ENCODE results near the gene CD44. TPM values are rescaled to one million over a fixed set of nuclear protein-coding genes. Genes with fewer than 3 reads are reported as not detected.

CD44 gene
- total and polyA plus RNA-seq, 10 of the 15 experiments (the other 5 are each of a cell fraction or from before 2014, with no cell fraction given): 57.1 to 293 (median 120) TPM

- Histone ChIP-seq H4K20me1 (ENCODE audit: control insufficient read depth, insufficient read depth) (no peaks in the 10 kb centered on the region), H3K4me2 (ENCODE audit: control insufficient read depth, insufficient read depth) (no peak overlapping the region), H3K27ac (ENCODE audit: control insufficient read depth, insufficient read depth) (no peak overlapping the region), H3K36me3 (ENCODE audit: control insufficient read depth in 2 of 2, insufficient read depth in 2 of 2, low read length in 1 of 2) (no peaks in the 10 kb centered on the region), H3K27me3 (replicated peaks in 1 of 2; ENCODE audit: control insufficient read depth in 2 of 2, insufficient read depth in 2 of 2, low read length in 1 of 2) (no peaks in the 10 kb centered on the region), H3K79me2 (ENCODE audit: control insufficient read depth, insufficient read depth, low read length) (no peaks in the 10 kb centered on the region), H3K9ac (ENCODE audit: control insufficient read depth, insufficient read depth, low read length) (no peak overlapping the region), H3K9me3 (replicated peaks; ENCODE audit: control insufficient read depth, insufficient read depth, low read length) (no peaks in the 10 kb centered on the region), H3K4me1 (ENCODE audit: control insufficient read depth, insufficient read depth, low read length) (peaks cover 11% of the 10 kb centered on the region), H3K4me3 (no peak overlapping the region), H2AFZ (ENCODE audit: control insufficient read depth, low read depth, low read length) (no peak overlapping the region)
- no peak for FAIRE-seq
- no peak for TF ChIP-seq ZNF207 (IDR thresholded peaks at IDR 0.05; ENCODE audit: borderline replicate concordance)
- no peak for TF ChIP-seq SIN3A (IDR thresholded peaks at IDR 0.05; ENCODE audit: low read depth, low read length)
- TF ChIP-seq BACH1 (IDR thresholded peaks at IDR 0.05; ENCODE audit: borderline replicate concordance): no peak
- no peak for TF ChIP-seq MYB (IDR thresholded peaks at IDR 0.05; ENCODE audit: borderline replicate concordance, low read depth, low read length)
- TF ChIP-seq CEBPZ (IDR thresholded peaks at IDR 0.05; ENCODE audit: low read depth, low read length): no peak
- TF ChIP-seq SUPT20H (IDR thresholded peaks at IDR 0.05; ENCODE audit: borderline replicate concordance, control insufficient read depth, low read depth, low read length): no peak
- no peak for TF ChIP-seq IKZF2 (IDR thresholded peaks at IDR 0.05)
- TF ChIP-seq USF2 (IDR thresholded peaks at IDR 0.05; ENCODE audit: borderline replicate concordance, low read depth, low read length): no peak
- TF ChIP-seq MTA3 (IDR thresholded peaks at IDR 0.05; ENCODE audit: borderline replicate concordance, low read length): no peak
- no peak for TF ChIP-seq PAX5 (IDR thresholded peaks at IDR 0.05; ENCODE audit: borderline replicate concordance, low read depth, low read length)
- no peak for TF ChIP-seq SMC3 (IDR thresholded peaks at IDR 0.05; ENCODE audit: borderline replicate concordance, low read length)
- no peak for TF ChIP-seq RCOR1 (conservative IDR thresholded peaks at IDR 0.05; ENCODE audit: low read depth, low read length)
- TF ChIP-seq, protein P1, sequence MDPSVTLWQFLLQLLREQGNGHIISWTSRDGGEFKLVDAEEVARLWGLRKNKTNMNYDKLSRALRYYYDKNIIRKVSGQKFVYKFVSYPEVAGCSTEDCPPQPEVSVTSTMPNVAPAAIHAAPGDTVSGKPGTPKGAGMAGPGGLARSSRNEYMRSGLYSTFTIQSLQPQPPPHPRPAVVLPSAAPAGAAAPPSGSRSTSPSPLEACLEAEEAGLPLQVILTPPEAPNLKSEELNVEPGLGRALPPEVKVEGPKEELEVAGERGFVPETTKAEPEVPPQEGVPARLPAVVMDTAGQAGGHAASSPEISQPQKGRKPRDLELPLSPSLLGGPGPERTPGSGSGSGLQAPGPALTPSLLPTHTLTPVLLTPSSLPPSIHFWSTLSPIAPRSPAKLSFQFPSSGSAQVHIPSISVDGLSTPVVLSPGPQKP (IDR thresholded peaks at IDR 0.05; ENCODE audit: low read depth, low read length): no peak
- TF ChIP-seq HDAC6 (IDR thresholded peaks at IDR 0.05; ENCODE audit: unreplicated experiment): no peak
- TF ChIP-seq PBX3 (IDR thresholded peaks at IDR 0.05; ENCODE audit: insufficient replicate concordance, low read depth, low read length): no peak
- no peak for TF ChIP-seq POLR2AphosphoS5 (IDR thresholded peaks at IDR 0.05; ENCODE audit: low read length)
- TF ChIP-seq MXI1 (IDR thresholded peaks at IDR 0.05; ENCODE audit: low read depth, low read length): no peak
- TF ChIP-seq PML (IDR thresholded peaks at IDR 0.05; ENCODE audit: low read length): no peak
- TF ChIP-seq STAT1 (conservative IDR thresholded peaks at IDR 0.05): no peak
- TF ChIP-seq TCF3 (IDR thresholded peaks at IDR 0.05; ENCODE audit: borderline replicate concordance, insufficient read depth, low read depth, low read length): no peak
- ChIA-PET CTCF (interaction anchor here (0.5 to 2.4 kb wide), 2 partner anchors 33 to 133 kb away, joined by 3 to 8 read pairs; no protein-coding TSS in a partner anchor), SMC1A (ENCODE audit: uncharacterized antibody, unreplicated experiment) (no interaction called here), POLR2A (no interaction called here), RAD21 (ENCODE audit: unreplicated experiment) (interaction anchor here (0.6 kb wide), 1 partner anchor 20 kb away, joined by 6 read pairs; no protein-coding TSS in a partner anchor)
- no peak for ATAC-seq
- in situ Hi-C loops (cut with MboI) (no loop called here), intact Hi-C loops (cut with micrococcal nuclease; ENCODE audit: unreplicated experiment) (no loop called here)
- BruUV-seq (replicated peaks): no TSS peak
- 67% methylated on average over 2 of the region's 2 CpGs for WGBS (ENCODE audit: insufficient coverage, insufficient replicate concordance, low lambda C conversion rate, missing lambda C conversion rate)
- no peak for DNase-seq (ENCODE audit: low read depth, low spot score)
Observed at GRCh38 chr11:35259529-35259928, 120.6 kb downstream of the CD44 start.

All from GM12878 (cell line).